Heart left ventricle (tissue), 16 donors: Measurements from ENCODE around the gene CNOT4. TPM values are rescaled to one million over a fixed set of nuclear protein-coding genes. Genes with fewer than 3 reads are reported as not detected.

Source experiments
- ATAC-seq, 4 donors: fragments of 200-7000 bp; cut with Tn5 transposase; one replicate each; pipeline ENCODE4 v1.9.1; 2020 to 2022; ENCODE audit warnings: moderate library complexity in 4 of 4, mild to moderate bottlenecking in 3 of 4, moderate number of reproducible peaks in 1 of 4
- DNase-seq, 5 donors: peaks; one replicate each; pipeline ENCODE4 v3.0.0-alpha.2; 2020
- H3K27ac ChIP-seq, 12 donors: fragments of 200-600 bp; sonication (generic) in 4 of 12; one replicate each; pipeline versions ENCODE4 v1.5.0 to v1.8.0; 2016 to 2022; ENCODE audit warnings: mild to moderate bottlenecking in 2 of 12
- H3K27me3 ChIP-seq, 9 donors: fragments of 200-600 bp; sonication (generic) in 2 of 9; one replicate each; pipeline versions ENCODE4 v1.5.1 to v1.8.0; 2016 to 2022; ENCODE audit warnings: mild to moderate bottlenecking in 3 of 9
- H3K36me3 ChIP-seq, 9 donors: fragments of 200-600 bp; sonication (generic) in 2 of 9; one replicate each; pipeline versions ENCODE4 v1.5.0 to v1.8.0; 2018 to 2022; ENCODE audit warnings: mild to moderate bottlenecking in 2 of 9
- H3K4me1 ChIP-seq, 12 donors: fragments of 200-600 bp; sonication (generic) in 4 of 12; one replicate each; pipeline versions ENCODE4 v1.5.0 to v1.8.0; 2016 to 2022; ENCODE audit warnings: mild to moderate bottlenecking in 3 of 12
- H3K4me3 ChIP-seq, 12 donors: fragments of 200-600 bp; sonication (generic) in 4 of 12; one replicate each; pipeline versions ENCODE4 v1.5.0 to v1.8.0; 2017 to 2022; ENCODE audit warnings: mild to moderate bottlenecking in 9 of 12, moderate library complexity in 4 of 12
- H3K9me3 ChIP-seq, 12 donors: fragments of 200-600 bp; sonication (generic) in 4 of 12; one replicate each; pipeline versions ENCODE4 v1.5.0 to v1.8.0; 2016 to 2022; ENCODE audit warnings: mild to moderate bottlenecking in 1 of 12
- POLR2A ChIP-seq, 2 donors: fragments of 450-650 bp; IDR thresholded peaks; one replicate each; pipeline ENCODE4 v1.6.1; 2017; ENCODE audit warnings: antibody characterized with exemption in 2 of 2, mild to moderate bottlenecking in 2 of 2, moderate library complexity in 2 of 2
- WGBS, 4 donors: extraction: QIAGEN DNeasy Blood & Tissue Kit in 2 of 4; methylation state at CpG; one replicate each; pipeline versions ENCODE4 v1.1.5 to v1.1.7; 2013 to 2018; 5-methylcytosine and 5-hydroxymethylcytosine counted together
- intact Hi-C, 10 donors: fragments of 100-400 bp; cut with DNase I; formaldehyde crosslinking; loops; one replicate each; pipeline versions ENCODE4 v1.11.1 to v1.14.2; 2022
- polyA plus RNA-seq, 2 donors: library from polyadenylated mRNA; stranded (reverse); fragments of 200-250 nt; gene quantifications; one replicate each; pipeline ENCODE4 v1.2.3, GENCODE V29; 2013
- total RNA-seq, 9 donors: library from RNA; depleted of rRNA in 2 of 9; stranded (reverse); fragments of >200 nt in 2 of 9; fragmentation: NEBNext Ultra II Directional in 3 of 9; extraction: Animal tissue kit (Norgen Biotek cat#: 25700) in 3 of 9; gene quantifications; one replicate each; pipeline versions ENCODE4 v1.1.0 to v1.2.4, GENCODE V29; 2016 to 2023
- TF ChIP-seq, protein P1 (sequence below), 12 donors: fragments of 200-600 bp; sonication (generic) in 4 of 12; IDR thresholded peaks; one replicate each; pipeline versions ENCODE4 v1.5.0 to v1.8.0; 2018 to 2022; ENCODE audit warnings: antibody characterized with exemption in 12 of 12, mild to moderate bottlenecking in 5 of 12
- donor health status: ischemic (EF 13 %, LVEDD 7.1; RV severe dilation, severe dysfunction).
- donor health status: healthy with polysubstance abuse.
- donor health status: DM: no; HTN: yes; CAD: no.
- donor health status: DM: no; HTN: no; CAD: no.
- donor health status: ischemic (EF 25% LVEDD 6.9; RV normal size, moderate dysfunction).
- donor health status: ischemic (EF 25% LVEDD 5.7; RV mildly dilated, moderate dysfunction).
- donor health status: healthy.
- donor health status: DM: yes; HTN: yes; CAD: no.
- donor health status: ischemic (EF 35%, LVEDD 5.7; RV mildly dilated, moderate dysfunction).
- donor health status: nonischemic (EF 11% LVEDD 7.7; RV severe dilation, severe dysfunction).
- donor health status: DM: yes; HTN: yes; CAD: no.
- donor health status: PGD.
- donor health status: ischemic (EF 29% LVEDD 5.4; RV normal size, mild dysfunction).
- donor health status: nonischemic (EF 23%, LVEDD 6.1; RV moderate dilation, normal function).

Gene CNOT4
- total and polyA plus RNA-seq, 11 donors, result 7.9 to 29.2 (median 23.7) TPM

DNA sequence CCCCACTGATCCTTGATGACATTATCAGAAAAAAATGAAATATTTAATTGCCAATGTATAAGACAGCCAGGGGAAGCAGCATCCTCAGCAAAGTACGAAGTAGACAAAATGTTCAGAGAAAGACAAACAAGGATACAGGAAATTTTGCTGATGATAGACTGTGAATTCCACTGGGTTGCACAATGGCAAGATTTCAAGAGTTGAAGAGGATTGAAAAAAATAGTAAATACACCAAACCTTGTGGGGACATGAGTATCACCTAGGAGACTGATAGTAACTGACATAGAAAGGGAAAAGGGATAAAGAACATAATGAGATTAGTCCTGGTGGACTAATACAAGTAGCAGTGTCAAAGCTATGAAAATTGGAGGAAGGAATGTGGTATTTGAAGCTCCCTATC, 16.5 kb downstream of the CNOT4 start:
- no peak overlapping the region for H3K27ac ChIP-seq
- TF ChIP-seq, protein P1, sequence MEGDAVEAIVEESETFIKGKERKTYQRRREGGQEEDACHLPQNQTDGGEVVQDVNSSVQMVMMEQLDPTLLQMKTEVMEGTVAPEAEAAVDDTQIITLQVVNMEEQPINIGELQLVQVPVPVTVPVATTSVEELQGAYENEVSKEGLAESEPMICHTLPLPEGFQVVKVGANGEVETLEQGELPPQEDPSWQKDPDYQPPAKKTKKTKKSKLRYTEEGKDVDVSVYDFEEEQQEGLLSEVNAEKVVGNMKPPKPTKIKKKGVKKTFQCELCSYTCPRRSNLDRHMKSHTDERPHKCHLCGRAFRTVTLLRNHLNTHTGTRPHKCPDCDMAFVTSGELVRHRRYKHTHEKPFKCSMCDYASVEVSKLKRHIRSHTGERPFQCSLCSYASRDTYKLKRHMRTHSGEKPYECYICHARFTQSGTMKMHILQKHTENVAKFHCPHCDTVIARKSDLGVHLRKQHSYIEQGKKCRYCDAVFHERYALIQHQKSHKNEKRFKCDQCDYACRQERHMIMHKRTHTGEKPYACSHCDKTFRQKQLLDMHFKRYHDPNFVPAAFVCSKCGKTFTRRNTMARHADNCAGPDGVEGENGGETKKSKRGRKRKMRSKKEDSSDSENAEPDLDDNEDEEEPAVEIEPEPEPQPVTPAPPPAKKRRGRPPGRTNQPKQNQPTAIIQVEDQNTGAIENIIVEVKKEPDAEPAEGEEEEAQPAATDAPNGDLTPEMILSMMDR (IDR thresholded peaks at IDR 0.05), result no peak
- no peak for TF ChIP-seq POLR2A (IDR thresholded peaks at IDR 0.05)
- WGBS, 4 donors, result 76 to 82% (median 80%) methylated on average over 1 of the region's 1 CpG
- intact Hi-C loops, result no loop called here
- no peak overlapping the region for H3K4me3 ChIP-seq
- H3K27me3 ChIP-seq, result no peaks in the 10 kb centered on the region
- DNase-seq, result no peak
- ATAC-seq, result no peak
- no peaks in the 10 kb centered on the region for H3K9me3 ChIP-seq
- peaks cover 0 to 4% (median 0%) of the 10 kb centered on the region in 9 donors for H3K36me3 ChIP-seq
- peaks cover 0 to 36% (median 15%) of the 10 kb centered on the region in 12 donors for H3K4me1 ChIP-seq

DNA sequence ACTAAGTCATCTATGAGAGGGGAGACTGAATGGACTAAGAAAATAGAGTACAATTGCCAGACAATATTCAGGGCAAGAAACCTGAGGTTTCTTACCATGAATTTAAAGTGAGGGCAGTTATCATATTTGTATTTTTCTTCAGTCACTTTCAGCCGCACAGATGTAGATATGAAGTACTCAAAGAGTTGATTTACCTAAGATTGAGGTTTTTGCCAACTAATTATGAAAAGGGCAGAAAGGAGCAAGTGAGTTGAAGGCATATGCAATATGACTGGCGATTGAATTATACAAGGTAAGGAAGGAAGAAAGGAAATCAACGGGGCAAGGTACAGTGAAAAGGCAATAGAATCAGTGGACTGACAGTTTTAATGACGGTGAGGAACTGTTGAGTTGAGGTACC, 17.8 kb downstream of the CNOT4 start:
- no peak for TF ChIP-seq POLR2A (IDR thresholded peaks at IDR 0.05)
- TF ChIP-seq, protein P1 (IDR thresholded peaks at IDR 0.05), result no peak

DNA sequence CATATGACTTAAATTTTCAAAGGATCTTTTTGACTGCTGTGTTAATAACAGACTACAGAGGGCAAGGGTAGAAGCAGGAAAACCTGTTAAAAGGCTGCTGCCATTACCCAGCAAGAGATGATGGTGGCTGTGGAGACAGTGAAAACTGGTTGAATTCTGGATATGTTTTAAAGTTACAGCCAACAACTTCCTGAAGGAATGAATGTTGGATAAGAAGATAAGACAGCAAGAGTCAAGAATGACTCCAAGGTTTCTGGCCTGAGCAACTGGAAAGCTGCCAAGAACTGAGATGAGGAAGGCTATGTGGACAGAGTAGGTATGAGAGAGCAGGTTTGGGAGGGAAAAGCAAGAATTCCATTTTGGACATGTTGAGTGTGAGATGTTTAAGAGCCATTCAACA, 19.1 kb downstream of the CNOT4 start:
- H3K4me1 ChIP-seq, result peaks cover 0 to 28% (median 10%) of the 10 kb centered on the region in 12 donors
- no peaks in the 10 kb centered on the region for H3K27me3 ChIP-seq
- TF ChIP-seq, protein P1 (IDR thresholded peaks at IDR 0.05), result no peak
- TF ChIP-seq POLR2A (IDR thresholded peaks at IDR 0.05), result no peak
- H3K36me3 ChIP-seq, result peaks cover 0 to 4% (median 0%) of the 10 kb centered on the region in 9 donors
- intact Hi-C loops, result no loop called here
- ATAC-seq (peak in 1 of 4 donors; percentile 59), DNase-seq (no peak)
- H3K4me3 ChIP-seq, result no peak overlapping the region
- no peak overlapping the region for H3K27ac ChIP-seq
- H3K9me3 ChIP-seq, result no peaks in the 10 kb centered on the region

More for the DNA sequence above, 17.8 kb downstream of the CNOT4 start:
- no peaks in the 10 kb centered on the region for H3K27me3 ChIP-seq
- ATAC-seq (no peak), DNase-seq (no peak)
- no peaks in the 10 kb centered on the region for H3K9me3 ChIP-seq
- H3K36me3 ChIP-seq, result peaks cover 0 to 4% (median 0%) of the 10 kb centered on the region in 9 donors
- H3K4me1 ChIP-seq, result peaks cover 0 to 24% (median 12%) of the 10 kb centered on the region in 12 donors
- intact Hi-C loops, result no loop called here
- WGBS, 4 donors, result 93 to 98% (median 95%) methylated on average over 4 of the region's 4 CpGs
- no peak overlapping the region for H3K4me3 ChIP-seq
- H3K27ac ChIP-seq, result no peak overlapping the region

DNA sequence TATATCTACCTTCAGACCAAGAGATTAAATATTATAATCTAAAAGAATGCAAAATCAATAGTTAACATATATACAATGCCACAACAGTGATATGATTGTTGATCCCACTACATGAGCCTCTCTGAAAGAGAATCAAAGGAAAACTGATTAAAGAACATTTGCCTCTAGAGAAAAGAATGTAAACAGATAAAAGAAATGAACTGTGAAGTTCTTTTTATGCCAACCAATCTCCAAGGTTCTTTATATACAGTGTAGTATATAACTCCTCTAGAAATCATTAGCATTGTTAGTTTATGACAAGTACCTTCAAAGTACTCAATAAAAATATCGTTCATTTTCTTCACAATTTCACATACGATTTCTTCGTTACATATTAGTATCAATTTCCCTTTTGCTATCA, 20.1 kb downstream of the CNOT4 start:
- Histone ChIP-seq H3K4me3 (no peak overlapping the region), H3K9me3 (no peaks in the 10 kb centered on the region), H3K36me3 (peaks cover 0 to 4% (median 0%) of the 10 kb centered on the region in 9 donors), H3K27me3 (no peaks in the 10 kb centered on the region), H3K27ac (no peak overlapping the region), H3K4me1 (peaks cover 0 to 28% (median 10%) of the 10 kb centered on the region in 12 donors)
- 95 to 97% (median 96%) methylated on average over 3 of the region's 3 CpGs for WGBS, 4 donors
- TF ChIP-seq, protein P1 (IDR thresholded peaks at IDR 0.05), result no peak
- TF ChIP-seq POLR2A (IDR thresholded peaks at IDR 0.05), result no peak
- DNase-seq, result no peak
- intact Hi-C loops, result no loop called here
- ATAC-seq, result no peak
